Stomach (tissue), 9 donors: ENCODE results near the gene RPS6KA2. TPM values are rescaled to one million over a fixed set of nuclear protein-coding genes. Genes with fewer than 3 reads are reported as not detected.
A peak's percentile ranks its signal among the peaks of the same experiment; 100 is the strongest.

Experiments used
- DNase-seq, 2 donors: peaks; one replicate each; pipeline versions ENCODE4 v3.0.0 to v3.0.0-alpha.2; 2013 to 2019
- H3K27ac ChIP-seq, 5 donors: fragments of 200-600 bp in 4 of 5; sonication (generic) in 4 of 5; one replicate each; pipeline ENCODE4 v1.5.1; 2013 to 2019; ENCODE audit warnings: mild to moderate bottlenecking in 1 of 5, moderate library complexity in 1 of 5
- H3K27me3 ChIP-seq, 3 donors: fragments of 200-600 bp; sonication (generic); one replicate each; pipeline ENCODE4 v1.5.1; 2017 to 2019; ENCODE audit warnings: mixed run types in 1 of 3
- H3K36me3 ChIP-seq, 4 donors: fragments of 200-600 bp; sonication (generic); 1 replicate in 3 of 4; 2 replicates in 1 of 4; pipeline ENCODE4 v1.5.1; 2016 to 2019
- H3K4me1 ChIP-seq, 4 donors: fragments of 200-600 bp; sonication (generic); one replicate each; pipeline ENCODE4 v1.5.1; 2016 to 2019
- H3K4me3 ChIP-seq, 4 donors: fragments of 200-600 bp; sonication (generic) in 3 of 4; one replicate each; pipeline ENCODE4 v1.5.1; 2016 to 2019; ENCODE audit warnings: mild to moderate bottlenecking in 1 of 4
- H3K9me3 ChIP-seq, 4 donors: fragments of 200-600 bp; sonication (generic); one replicate each; pipeline ENCODE4 v1.5.1; 2016 to 2019
- CTCF ChIP-seq, 7 experiments: fragments of 450-650 bp in 4 of 7; fragments of 200-600 bp in 3 of 7; sonication (generic) in 3 of 7; IDR thresholded peaks; one replicate each; pipeline ENCODE4 v1.5.1; 2016 to 2019; ENCODE audit warnings: antibody characterized with exemption in 7 of 7, control low read depth in 2 of 7, mild to moderate bottlenecking in 1 of 7
- EP300 ChIP-seq: sonication (generic); formaldehyde crosslinking; IDR thresholded peaks from one replicate; pipeline ENCODE4 v1.6.1; 2017; ENCODE audit warnings: antibody characterized with exemption
- POLR2A ChIP-seq, 4 donors: fragments of 450-650 bp; IDR thresholded peaks; one replicate each; pipeline ENCODE4 v1.6.1; 2016; ENCODE audit warnings: antibody characterized with exemption in 4 of 4, control low read depth in 2 of 4, mild to moderate bottlenecking in 1 of 4, moderate library complexity in 1 of 4
- POLR2AphosphoS5 ChIP-seq, 3 donors: sonication (generic); formaldehyde crosslinking; IDR thresholded peaks; one replicate each; pipeline ENCODE4 v1.6.1; 2016; ENCODE audit warnings: antibody characterized with exemption in 3 of 3
- WGBS, 5 donors: extraction: QIAGEN DNeasy Blood & Tissue Kit in 3 of 5; methylation state at CpG; one replicate each; pipeline versions ENCODE4 v1.1.5 to v1.1.7; 2013 to 2018; 5-methylcytosine and 5-hydroxymethylcytosine counted together
- intact Hi-C: fragments of 100-400 bp; cut with DNase I; formaldehyde crosslinking; loops from one replicate; pipeline ENCODE4 v1.15.1; 2023; ENCODE audit warnings: low total_unique reads
- polyA plus RNA-seq, 3 donors: library from polyadenylated mRNA; stranded (reverse); fragments of 200-250 nt; gene quantifications; one replicate each; pipeline ENCODE4 v1.2.3, GENCODE V29; 2013
- total RNA-seq, 5 donors: library from RNA; depleted of rRNA; stranded (reverse); fragments of >200 nt; gene quantifications; one replicate each; pipeline versions ENCODE4 v1.1.0 to v1.2.3, GENCODE V29; 2014 to 2016
- donor health status: healthy with polysubstance abuse.
- donor health status: Bipolar disorder and iron deficiency.
- donor health status: healthy.

The RPS6KA2 gene
- total and polyA plus RNA-seq, 8 donors = 10.9 to 150 (median 68.0) TPM

- WGBS, 5 donors = 87 to 95% (median 92%) methylated on average over 5 of the region's 5 CpGs
- no peak overlapping the region for H3K4me3 ChIP-seq
- peaks cover 0 to 30% (median 14%) of the 10 kb centered on the region in 4 donors for H3K4me1 ChIP-seq
- no peak overlapping the region for H3K27ac ChIP-seq
- no peaks in the 10 kb centered on the region for H3K36me3 ChIP-seq
- no peak for DNase-seq
- TF ChIP-seq CTCF (IDR thresholded peaks at IDR 0.05) (no peak), EP300 (no peak), POLR2A (IDR thresholded peaks at IDR 0.05) (no peak), POLR2AphosphoS5 (IDR thresholded peaks at IDR 0.05) (no peak)
- peaks cover 0 to 34% (median 12%) of the 10 kb centered on the region in 3 donors for H3K27me3 ChIP-seq
- no peaks in the 10 kb centered on the region for H3K9me3 ChIP-seq
- intact Hi-C loops = no loop called here
Observed at GRCh38 chr6:166670894-166671293, 43.8 kb upstream of the RPS6KA2 start.

- Histone ChIP-seq H3K27me3 (peaks cover 0 to 34% (median 12%) of the 10 kb centered on the region in 3 donors), H3K9me3 (no peaks in the 10 kb centered on the region), H3K27ac (no peak overlapping the region), H3K36me3 (no peaks in the 10 kb centered on the region), H3K4me1 (peaks cover 0 to 26% (median 12%) of the 10 kb centered on the region in 4 donors), H3K4me3 (no peak overlapping the region)
- intact Hi-C loops = no loop called here
- no peak for DNase-seq
- TF ChIP-seq POLR2A (IDR thresholded peaks at IDR 0.05) = no peak
- TF ChIP-seq CTCF (IDR thresholded peaks at IDR 0.05) = no peak
- TF ChIP-seq POLR2AphosphoS5 (IDR thresholded peaks at IDR 0.05) = no peak
- no peak for TF ChIP-seq EP300
- WGBS, 5 donors = 95 to 99% (median 97%) methylated on average over 9 of the region's 9 CpGs
Observed at GRCh38 chr6:166670013-166670412, 43.0 kb upstream of the RPS6KA2 start.

- H3K9me3 ChIP-seq = no peaks in the 10 kb centered on the region
- DNase-seq = no peak
- no peaks in the 10 kb centered on the region for H3K36me3 ChIP-seq
- intact Hi-C loops = no loop called here
- H3K4me3 ChIP-seq = no peak overlapping the region
- peaks cover 0 to 27% (median 12%) of the 10 kb centered on the region in 3 donors for H3K27me3 ChIP-seq
- H3K27ac ChIP-seq = no peak overlapping the region
- peaks cover 0 to 28% (median 7%) of the 10 kb centered on the region in 4 donors for H3K4me1 ChIP-seq
- TF ChIP-seq EP300 (no peak), POLR2A (IDR thresholded peaks at IDR 0.05) (no peak), CTCF (IDR thresholded peaks at IDR 0.05) (no peak)
- 78 to 85% (median 81%) methylated on average over 18 of the region's 18 CpGs for WGBS, 5 donors
Observed at GRCh38 chr6:166667796-166668610, 41.0 kb upstream of the RPS6KA2 start.

GRCh38 chr6:166664135-166664534 lies 37.1 kb upstream of the RPS6KA2 start:
- peaks cover 0 to 12% (median 0%) of the 10 kb centered on the region in 4 donors for H3K4me1 ChIP-seq
- peak; percentile 38 to 52 for DNase-seq
- H3K27me3 ChIP-seq = no peaks in the 10 kb centered on the region
- H3K4me3 ChIP-seq = no peak overlapping the region
- no peaks in the 10 kb centered on the region for H3K9me3 ChIP-seq
- no peak overlapping the region for H3K27ac ChIP-seq
- intact Hi-C loops = no loop called here
- H3K36me3 ChIP-seq = no peaks in the 10 kb centered on the region
- WGBS, 5 donors = 36 to 52% (median 39%) methylated on average over 5 of the region's 5 CpGs
- TF ChIP-seq EP300 (no peak), CTCF (IDR thresholded peaks at IDR 0.05) (no peak), POLR2A (IDR thresholded peaks at IDR 0.05) (no peak), POLR2AphosphoS5 (IDR thresholded peaks at IDR 0.05) (peak in 1 of 3 donors; percentile 64)
